ENCODE results near the gene SYNM. TPM values are rescaled to one million over a fixed set of nuclear protein-coding genes. Genes with fewer than 3 reads are reported as not detected.

The SYNM gene
- total and polyA plus RNA-seq, 2 experiments from 2014 or later = 0.74 to 3.5 TPM

GRCh38 chr15:99121691-99122410, 17.0 kb downstream of the SYNM start:
- H3K4me3 Mint-ChIP-seq = no peak overlapping the region
- Histone ChIP-seq H3K4me1 (ENCODE audit: insufficient read depth) (no peaks in the 10 kb centered on the region), H3K4me2 (no peak overlapping the region), H3F3A (replicated peaks; ENCODE audit: low read depth) (no peaks in the 10 kb centered on the region), H2AFZ (no peak overlapping the region), H3K9me2 (ENCODE audit: insufficient read depth) (no peaks in the 10 kb centered on the region), H3K36me3 (ENCODE audit: insufficient read depth) (no peaks in the 10 kb centered on the region), H3K4me3 (no peak overlapping the region), H3K27me3 (ENCODE audit: insufficient read depth) (no peaks in the 10 kb centered on the region), H4K20me1 (replicated peaks; ENCODE audit: insufficient read depth) (no peaks in the 10 kb centered on the region), H3K27ac (ENCODE audit: low read depth) (no peak overlapping the region), H3K79me2 (replicated peaks; ENCODE audit: insufficient read depth) (no peaks in the 10 kb centered on the region)
- TF ChIP-seq ETS1 (IDR thresholded peaks at IDR 0.05) = no peak
- TF ChIP-seq STAT1 (IDR thresholded peaks at IDR 0.05; ENCODE audit: unreplicated experiment) = no peak
- no peak for TF ChIP-seq ZNF114 (CRISPR knock-in tag; IDR thresholded peaks at IDR 0.05)
- no peak for TF ChIP-seq POLR2AphosphoS5 (IDR thresholded peaks at IDR 0.05; ENCODE audit: low read depth)
- no peak for TF ChIP-seq EZH2phosphoT487 (IDR thresholded peaks at IDR 0.05; ENCODE audit: unreplicated experiment)
- TF ChIP-seq NANOG (IDR thresholded peaks at IDR 0.05; ENCODE audit: borderline replicate concordance) = no peak
- no peak for TF ChIP-seq REST (IDR thresholded peaks at IDR 0.05; ENCODE audit: unreplicated experiment)
- no peak for TF ChIP-seq CTCF (conservative IDR thresholded peaks at IDR 0.05; ENCODE audit: low read depth in 2 of 2)
- no peak for TF ChIP-seq ZNF462 (CRISPR knock-in tag; IDR thresholded peaks at IDR 0.05)
- TF ChIP-seq ZNF331 (CRISPR knock-in tag; IDR thresholded peaks at IDR 0.05; ENCODE audit: low read depth) = no peak
- TF ChIP-seq CREB1 (CRISPR knock-in tag; IDR thresholded peaks at IDR 0.05; ENCODE audit: low read depth) = no peak
- TF ChIP-seq EZH2 (IDR thresholded peaks at IDR 0.05; ENCODE audit: low read depth, unreplicated experiment) = no peak
- no peak for TF ChIP-seq JUNB (IDR thresholded peaks at IDR 0.05; ENCODE audit: unreplicated experiment)
- H3K27ac Mint-ChIP-seq = no peak overlapping the region
- H3K9me3 Mint-ChIP-seq = no peaks in the 10 kb centered on the region; the same call in 2 of the 3 replicates
- no peak for ATAC-seq
- peaks cover 30% of the 10 kb centered on the region for H3K4me1 Mint-ChIP-seq
- no peak for DNase-seq (ENCODE audit: low spot score)
- H3K27me3 Mint-ChIP-seq (ENCODE audit: insufficient read depth, low read depth, poor library complexity) = peaks cover 2% of the 10 kb centered on the region
- no peaks in the 10 kb centered on the region for H3K36me3 Mint-ChIP-seq (ENCODE audit: low read depth)
